ENCODE measurements around the gene RXRA. TPM values are rescaled to one million over a fixed set of nuclear protein-coding genes. Genes with fewer than 3 reads are reported as not detected.

The RXRA gene
- total and polyA plus RNA-seq, 2 of the 13 experiments (the other 11 are each of a cell fraction or from before 2014, with no cell fraction given), result 18.9 to 29.2 TPM

DNA sequence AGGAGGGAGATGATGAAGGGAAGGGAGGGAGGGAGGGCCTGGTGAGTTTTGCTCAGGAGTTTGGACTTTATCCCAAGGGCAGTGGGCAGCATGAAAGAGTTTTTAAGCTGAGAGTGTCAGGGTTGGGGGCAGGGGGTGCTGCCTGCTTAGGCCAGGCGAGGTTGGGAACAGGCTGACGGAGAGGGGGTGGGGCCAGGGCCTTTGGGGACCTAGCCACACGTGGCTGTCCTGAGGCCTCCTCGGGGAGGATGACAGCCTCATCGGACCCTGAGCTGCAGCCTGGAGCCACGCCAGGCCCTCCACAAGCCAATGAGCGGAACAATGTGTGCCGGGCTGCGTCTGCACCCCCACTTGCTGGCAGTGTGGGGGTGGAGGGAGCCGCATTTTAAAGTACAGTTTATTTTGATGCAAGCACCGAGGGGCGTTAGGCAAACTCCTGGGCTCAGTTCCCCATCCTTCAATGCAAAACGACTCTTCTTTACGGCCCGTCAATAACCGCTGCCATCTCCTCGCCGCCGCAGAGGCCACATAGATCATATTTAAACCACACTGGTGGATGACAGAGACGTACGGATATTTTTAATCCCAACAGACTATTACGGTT is 5.3 kb upstream of the RXRA start (continued):
- TF ChIP-seq ZNF646 (CRISPR knock-in tag; IDR thresholded peaks at IDR 0.05) (no peak), DMAP1 (CRISPR knock-in tag; IDR thresholded peaks at IDR 0.05) (peak; percentile 70), THYN1 (CRISPR knock-in tag; IDR thresholded peaks at IDR 0.05; ENCODE audit: borderline replicate concordance, low read depth) (no peak), ZNF879 (CRISPR knock-in tag; IDR thresholded peaks at IDR 0.05) (no peak), SIN3A (IDR thresholded peaks at IDR 0.05; ENCODE audit: borderline replicate concordance, low read depth, low read length) (peak; percentile 61; the same call in 1 of the 2 replicates), ZNF3 (CRISPR knock-in tag; IDR thresholded peaks at IDR 0.05) (no peak), TAF1 (CRISPR knock-in tag; IDR thresholded peaks at IDR 0.05) (no peak), MEF2D (CRISPR knock-in tag; IDR thresholded peaks at IDR 0.05) (0 out of 2 replicates have a peak, but pooled peaks have one; percentile 38), ZFX (CRISPR knock-in tag; IDR thresholded peaks at IDR 0.05; ENCODE audit: low read depth) (peak; percentile 83), ZBTB1 (CRISPR knock-in tag; IDR thresholded peaks at IDR 0.05; ENCODE audit: borderline replicate concordance) (no peak), GTF3A (CRISPR knock-in tag; conservative IDR thresholded peaks at IDR 0.05) (no peak), ONECUT2 (CRISPR knock-in tag; IDR thresholded peaks at IDR 0.05) (no peak), CEBPB (IDR thresholded peaks at IDR 0.05; ENCODE audit: borderline replicate concordance, low read depth, low read length) (no peak), ZNF326 (CRISPR knock-in tag; IDR thresholded peaks at IDR 0.05; ENCODE audit: borderline replicate concordance) (no peak), RFXANK (CRISPR knock-in tag; IDR thresholded peaks at IDR 0.05) (no peak), HMGXB4 (CRISPR knock-in tag; IDR thresholded peaks at IDR 0.05; ENCODE audit: borderline replicate concordance in 1 of 2, low read depth in 1 of 2) (peak in 1 of 2 experiments; percentile 8; a peak in 1 of 4 replicates), ZSCAN12 (CRISPR knock-in tag; IDR thresholded peaks at IDR 0.05) (no peak), SAP130 (CRISPR knock-in tag; IDR thresholded peaks at IDR 0.05; ENCODE audit: low read depth) (peak; percentile 96), ZBTB3 (CRISPR knock-in tag; IDR thresholded peaks at IDR 0.05; ENCODE audit: borderline replicate concordance, low read depth) (no peak), MAFF (IDR thresholded peaks at IDR 0.05; ENCODE audit: low read depth, low read length) (no peak), BORCS8-MEF2B (CRISPR knock-in tag; IDR thresholded peaks at IDR 0.05) (no peak), ZNF232 (CRISPR knock-in tag; IDR thresholded peaks at IDR 0.05; ENCODE audit: borderline replicate concordance) (no peak)
